CD4-positive, alpha-beta T cell (primary cell): ENCODE results near the gene NINJ1. TPM values are rescaled to one million over a fixed set of nuclear protein-coding genes. Genes with fewer than 3 reads are reported as not detected.

ENCODE experiments used
- ATAC-seq: fragments of 200-7000 bp; cut with Tn5 transposase; one replicate; pipeline ENCODE4 v1.10.0; 2022; ENCODE audit warnings: mild to moderate bottlenecking; ENCODE audit not compliant: poor library complexity
- CTCF ChIA-PET: fragments of 350-600 bp; sonication (Branson Sonifier 250); formaldehyde crosslinking; loops from one replicate; lab custom pipeline; 2021; ENCODE audit warnings: antibody characterized with exemption, inconsistent platforms; lab: Charles Lee
- POLR2A ChIA-PET: fragments of 350-600 bp; sonication (Branson Sonifier 250); formaldehyde crosslinking; loops from one replicate; lab custom pipeline; 2021; ENCODE audit warnings: antibody characterized with exemption, inconsistent platforms; lab: Charles Lee
- DNase-seq, 14 experiments: peaks; one replicate each; pipeline ENCODE4 v3.0.0-alpha.2; 2013 to 2020; ENCODE audit warnings: mixed read lengths in 2 of 14
- H3K27ac ChIP-seq, 2 donors: one replicate each; pipeline versions ENCODE4 v1.5.1 to v1.7.0; 2013; ENCODE audit warnings: low read length in 2 of 2, low read depth in 1 of 2, mild to moderate bottlenecking in 1 of 2
- H3K27me3 ChIP-seq, 2 experiments: 1 replicate in 1 of 2; 2 replicates in 1 of 2; pipeline versions ENCODE4 v1.6.1 to v1.7.0; 2013; ENCODE audit warnings: low read length in 2 of 2, control low read depth in 1 of 2, mild to moderate bottlenecking in 1 of 2, moderate library complexity in 1 of 2; ENCODE audit not compliant: insufficient read depth in 2 of 2, control insufficient read depth in 1 of 2
- H3K36me3 ChIP-seq: one replicate; pipeline ENCODE4 v1.6.1; 2013; ENCODE audit warnings: low read length, control low read depth; ENCODE audit not compliant: insufficient read depth
- H3K4me1 ChIP-seq: one replicate; pipeline ENCODE4 v1.6.1; 2013; ENCODE audit warnings: low read length, control low read depth; ENCODE audit not compliant: insufficient read depth
- H3K4me3 ChIP-seq: one replicate; pipeline ENCODE4 v1.5.1; 2013; ENCODE audit warnings: mild to moderate bottlenecking, low read length, moderate library complexity
- H3K9me3 ChIP-seq, 2 experiments: 1 replicate in 1 of 2; 2 replicates in 1 of 2; pipeline versions ENCODE4 v1.6.1 to v1.7.0; 2013; ENCODE audit warnings: low read length in 2 of 2, mild to moderate bottlenecking in 2 of 2, control low read depth in 1 of 2, moderate library complexity in 1 of 2; ENCODE audit not compliant: control insufficient read depth in 1 of 2, insufficient read depth in 1 of 2
- H3K27ac Mint-ChIP-seq: one replicate; pipeline ENCODE4 v1.8.0; 2020; ENCODE audit warnings: mixed read lengths
- H3K27me3 Mint-ChIP-seq: one replicate; pipeline ENCODE4 v1.8.0; 2021; ENCODE audit warnings: mixed read lengths
- H3K36me3 Mint-ChIP-seq: one replicate; pipeline ENCODE4 v1.8.0; 2021; ENCODE audit warnings: low read depth, mixed read lengths
- H3K4me1 Mint-ChIP-seq: one replicate; pipeline ENCODE4 v1.8.0; 2021; ENCODE audit warnings: low read depth, mixed read lengths
- H3K4me3 Mint-ChIP-seq: one replicate; pipeline ENCODE4 v1.8.0; 2020; ENCODE audit warnings: mild to moderate bottlenecking, mixed read lengths
- H3K9me3 Mint-ChIP-seq: one replicate; pipeline ENCODE4 v1.8.0; 2020; ENCODE audit warnings: mixed read lengths
- intact Hi-C, 2 experiments: fragments of 100-400 bp; cut with DNase I in 1 of 2; cut with micrococcal nuclease in 1 of 2; formaldehyde crosslinking; loops; one replicate each; pipeline versions ENCODE4 v1.15.1 to v1.9.0; 2023 to 2025; cut with DNase I, micrococcal nuclease
- total RNA-seq, 174 experiments: library from RNA in 2 of 174; stranded (reverse) in 2 of 174; gene quantifications; one replicate each; pipeline ENCODE4 v1.2.3 and lab custom pipeline; 2021 to 2026
- TF ChIP-seq, protein P1 (sequence below): fragments of 200-600 bp; IDR thresholded peaks from one replicate; pipeline ENCODE4 v1.8.0; 2022; ENCODE audit warnings: antibody characterized with exemption, mild to moderate bottlenecking

Gene NINJ1
- total RNA-seq, 2 experiments from 2014 or later, result 87.8 to 87.9 TPM

GRCh38 chr9:93134740-93135444 is 841 bp upstream of the NINJ1 start:
- peak overlapping the region; percentile 94 for H3K27ac Mint-ChIP-seq
- H3K4me1 Mint-ChIP-seq, result peaks cover 71% of the 10 kb centered on the region

GRCh38 chr9:93133681-93134014 is 403 bp downstream of the NINJ1 start:
- ChIA-PET CTCF (interaction anchor here (1.0 to 1.7 kb wide), 5 partner anchors 21 to 433 kb away, joined by 4 to 8 read pairs (median 4); no protein-coding TSS in a partner anchor), POLR2A (interaction anchor here (1.0 to 3.5 kb wide), 24 partner anchors 8 to 464 kb away, joined by 3 to 38 read pairs (median 5); partner anchors contain the start of genes CARD19, FAM120A and IPPK)
- Histone ChIP-seq H3K27me3 (no peaks in the 10 kb centered on the region), H3K9me3 (peaks cover 0 to 3% of the 10 kb centered on the region in 2 experiments), H3K4me3 (peak overlapping the region; percentile 86), H3K27ac (peak overlapping the region; percentile 64 to 96), H3K36me3 (no peaks in the 10 kb centered on the region), H3K4me1 (peaks cover 83% of the 10 kb centered on the region)
- Mint-ChIP-seq H3K9me3 (no peaks in the 10 kb centered on the region), H3K27ac (peak overlapping the region; percentile 94), H3K36me3 (peaks cover 6% of the 10 kb centered on the region), H3K4me1 (peaks cover 80% of the 10 kb centered on the region), H3K4me3 (peak overlapping the region; percentile 94), H3K27me3 (no peaks in the 10 kb centered on the region)
- ATAC-seq (peak; percentile 8), DNase-seq (peak in 4 of 14 experiments; percentile 20 to 53 (median 32))
- intact Hi-C loops, result loop anchor here (2.0 to 10.0 kb wide), 2 partner anchors 37 to 321 kb away; partner anchors contain the start of genes CARD19 (in 2 of the 2), FAM120A (in 1 of the 2) and FAM120AOS (in 1 of the 2)
- TF ChIP-seq, protein P1, sequence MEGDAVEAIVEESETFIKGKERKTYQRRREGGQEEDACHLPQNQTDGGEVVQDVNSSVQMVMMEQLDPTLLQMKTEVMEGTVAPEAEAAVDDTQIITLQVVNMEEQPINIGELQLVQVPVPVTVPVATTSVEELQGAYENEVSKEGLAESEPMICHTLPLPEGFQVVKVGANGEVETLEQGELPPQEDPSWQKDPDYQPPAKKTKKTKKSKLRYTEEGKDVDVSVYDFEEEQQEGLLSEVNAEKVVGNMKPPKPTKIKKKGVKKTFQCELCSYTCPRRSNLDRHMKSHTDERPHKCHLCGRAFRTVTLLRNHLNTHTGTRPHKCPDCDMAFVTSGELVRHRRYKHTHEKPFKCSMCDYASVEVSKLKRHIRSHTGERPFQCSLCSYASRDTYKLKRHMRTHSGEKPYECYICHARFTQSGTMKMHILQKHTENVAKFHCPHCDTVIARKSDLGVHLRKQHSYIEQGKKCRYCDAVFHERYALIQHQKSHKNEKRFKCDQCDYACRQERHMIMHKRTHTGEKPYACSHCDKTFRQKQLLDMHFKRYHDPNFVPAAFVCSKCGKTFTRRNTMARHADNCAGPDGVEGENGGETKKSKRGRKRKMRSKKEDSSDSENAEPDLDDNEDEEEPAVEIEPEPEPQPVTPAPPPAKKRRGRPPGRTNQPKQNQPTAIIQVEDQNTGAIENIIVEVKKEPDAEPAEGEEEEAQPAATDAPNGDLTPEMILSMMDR, result no peak

More at GRCh38 chr9:93134740-93135444, 841 bp upstream of the NINJ1 start:
- Mint-ChIP-seq H3K9me3 (no peaks in the 10 kb centered on the region), H3K4me3 (peak overlapping the region; percentile 96), H3K27me3 (no peaks in the 10 kb centered on the region), H3K36me3 (peaks cover 6% of the 10 kb centered on the region)
- POLR2A ChIA-PET, result interaction anchor here (0.7 to 3.5 kb wide), 19 partner anchors 9 to 431 kb away, joined by 3 to 38 read pairs (median 7); partner anchors contain the start of genes CARD19 and FAM120A
- CTCF ChIA-PET, result interaction anchor here (1.0 to 1.7 kb wide), 3 partner anchors 26 to 432 kb away, joined by 4 to 6 read pairs (median 4); no protein-coding TSS in a partner anchor
- Histone ChIP-seq H3K36me3 (no peaks in the 10 kb centered on the region), H3K9me3 (peaks cover 0 to 4% of the 10 kb centered on the region in 2 experiments), H3K4me1 (peaks cover 79% of the 10 kb centered on the region), H3K27me3 (no peaks in the 10 kb centered on the region), H3K4me3 (peak overlapping the region; percentile 86), H3K27ac (peak overlapping the region; percentile 91 to 96)
- intact Hi-C loops, result loop anchor here (2.0 to 10.0 kb wide), 2 partner anchors 38 to 320 kb away; partner anchors contain the start of genes CARD19 (in 2 of the 2), FAM120A (in 1 of the 2) and FAM120AOS (in 1 of the 2)
- DNase-seq, result peak in 1 of 14 experiments; percentile 5
- no peak for ATAC-seq
- TF ChIP-seq, protein P1, result no peak

GRCh38 chr9:93132946-93133680 is 938 bp downstream of the NINJ1 start:
- Mint-ChIP-seq H3K9me3 (no peaks in the 10 kb centered on the region), H3K4me3 (peak overlapping the region; percentile 94), H3K27me3 (no peaks in the 10 kb centered on the region), H3K4me1 (peaks cover 78% of the 10 kb centered on the region), H3K36me3 (peaks cover 6% of the 10 kb centered on the region), H3K27ac (peak overlapping the region; percentile 94)
- Histone ChIP-seq H3K4me1 (peaks cover 83% of the 10 kb centered on the region), H3K36me3 (no peaks in the 10 kb centered on the region), H3K9me3 (no peaks in the 10 kb centered on the region), H3K27ac (peak overlapping the region in 1 of 2 donors; percentile 96), H3K4me3 (peak overlapping the region; percentile 86), H3K27me3 (no peaks in the 10 kb centered on the region)
- DNase-seq (peak in 5 of 14 experiments; percentile 47 to 89 (median 57)), ATAC-seq (no peak)
- intact Hi-C loops, result loop anchor here in 1 of 2 experiments (10.0 kb wide), 1 partner anchor 322 kb away; the partner anchor contains the start of genes FAM120A and FAM120AOS
- POLR2A ChIA-PET, result interaction anchor here (1.0 to 3.5 kb wide), 18 partner anchors 7 to 463 kb away, joined by 3 to 38 read pairs (median 7); partner anchors contain the start of genes CARD19 and IPPK
- TF ChIP-seq, protein P1, result no peak
- CTCF ChIA-PET, result interaction anchor here (1.2 to 1.5 kb wide), 2 partner anchors 21 to 26 kb away, joined by 4 to 8 read pairs; no protein-coding TSS in a partner anchor
